GM21526 (cell line): ENCODE measurements around the gene CELF5.
"Not testable (repeated sequence)": the region's sequence is repeated elsewhere in the genome, so short reads cannot be mapped to it uniquely, and the experiment has no call there.

Experiments
- ATAC-seq: cut with Tn5 transposase; IDR thresholded peaks from one replicate; pipeline ENCODE4 v1.9.1; 2021; ENCODE audit warnings: moderate library complexity; ENCODE audit not compliant: unreplicated experiment, low FRiP score

Gene CELF5

DNA sequence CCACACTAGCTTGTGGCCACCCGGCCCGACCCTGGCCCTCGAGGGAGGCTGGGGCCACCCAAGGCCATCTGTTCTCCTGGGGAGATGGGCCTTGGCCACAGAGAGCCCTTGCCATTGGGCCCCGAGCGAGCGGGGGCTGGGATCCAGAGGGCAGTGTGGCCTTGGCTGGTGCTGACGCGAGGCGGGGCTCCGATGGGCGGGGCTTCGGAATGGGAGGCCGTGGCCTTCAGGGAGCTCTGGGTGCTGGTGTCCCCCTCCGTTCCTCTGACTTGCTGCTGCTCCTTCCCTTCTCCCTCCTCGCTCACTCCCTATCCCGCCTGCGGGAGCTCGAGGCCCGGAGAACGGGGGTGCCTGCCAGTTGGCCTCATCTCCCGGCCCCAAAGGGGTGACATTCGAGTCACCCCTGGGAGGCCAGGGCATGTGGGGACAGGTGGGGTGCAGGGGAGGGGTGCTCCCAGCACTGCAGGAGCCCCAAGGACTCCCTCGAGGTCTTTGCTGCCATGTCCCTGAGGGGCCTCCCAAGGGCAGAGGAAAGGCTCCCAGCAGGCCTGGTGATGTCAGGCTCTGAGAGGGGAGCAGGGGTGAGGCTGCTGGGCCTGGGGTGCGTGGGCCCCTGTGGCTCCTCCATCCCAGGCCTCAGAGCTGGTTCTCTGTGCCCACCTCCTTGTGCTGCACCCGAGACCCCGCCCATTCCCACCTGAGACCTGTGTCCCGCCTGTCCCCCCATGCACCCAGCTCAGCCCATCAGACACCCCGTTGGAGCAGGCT is 34.6 kb upstream of the CELF5 start:
- ATAC-seq, result no peak

DNA sequence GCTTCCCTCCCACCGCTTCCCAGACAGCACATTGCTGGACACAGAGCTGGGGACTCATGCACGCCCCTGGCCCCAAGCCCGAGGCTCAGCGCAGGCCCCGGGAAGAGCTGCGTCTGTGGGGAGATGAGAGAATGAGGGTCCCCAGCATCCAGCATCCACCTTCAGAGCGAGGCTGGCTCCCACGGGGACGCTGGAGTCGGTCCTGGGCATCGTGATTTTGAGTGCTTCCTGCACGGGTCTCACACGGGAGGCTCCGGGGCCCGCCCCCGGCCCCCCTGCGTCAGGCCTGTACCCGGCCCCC is 34.0 kb upstream of the CELF5 start:
- no peak for ATAC-seq

- no peak for ATAC-seq
Measured at GRCh38 chr19:3190921-3191805, 33.3 kb upstream of the CELF5 start.

DNA sequence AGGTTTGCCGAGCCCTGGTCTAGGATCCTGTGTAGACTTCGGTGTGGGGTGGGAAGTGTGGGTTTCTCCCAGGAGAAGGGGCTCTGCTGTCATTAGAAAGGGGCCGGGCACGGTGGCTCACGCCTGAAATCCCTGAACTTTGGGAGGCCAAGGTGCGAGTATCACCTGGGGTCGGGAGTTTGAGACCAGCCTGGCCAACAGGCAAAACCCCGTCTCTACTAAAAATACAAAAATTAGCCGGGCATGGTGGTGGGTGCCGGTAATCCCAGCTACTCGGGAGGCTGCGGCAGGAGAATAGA is 32.7 kb upstream of the CELF5 start:
- not testable (repeated sequence) for ATAC-seq

DNA sequence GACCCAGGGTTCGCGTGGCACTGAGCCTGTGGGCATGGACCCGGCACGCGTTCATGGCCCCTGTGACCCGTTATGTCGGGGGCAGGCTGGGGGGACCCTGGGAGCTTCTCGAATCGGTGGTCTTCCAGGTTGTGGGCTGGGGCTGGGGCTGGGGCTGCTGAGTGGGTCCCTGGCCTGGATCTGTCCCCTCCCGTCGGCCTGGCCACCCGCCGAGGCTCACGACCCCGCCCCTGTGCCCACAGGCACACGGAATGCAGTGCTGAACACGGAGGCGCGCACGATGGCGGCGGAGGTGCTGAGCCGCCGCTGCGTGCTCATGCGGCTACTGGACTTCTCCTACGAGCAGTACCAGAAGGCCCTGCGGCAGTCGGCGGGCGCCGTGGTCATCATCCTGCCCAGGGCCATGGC is 32.2 kb upstream of the CELF5 start:
- no peak for ATAC-seq

DNA sequence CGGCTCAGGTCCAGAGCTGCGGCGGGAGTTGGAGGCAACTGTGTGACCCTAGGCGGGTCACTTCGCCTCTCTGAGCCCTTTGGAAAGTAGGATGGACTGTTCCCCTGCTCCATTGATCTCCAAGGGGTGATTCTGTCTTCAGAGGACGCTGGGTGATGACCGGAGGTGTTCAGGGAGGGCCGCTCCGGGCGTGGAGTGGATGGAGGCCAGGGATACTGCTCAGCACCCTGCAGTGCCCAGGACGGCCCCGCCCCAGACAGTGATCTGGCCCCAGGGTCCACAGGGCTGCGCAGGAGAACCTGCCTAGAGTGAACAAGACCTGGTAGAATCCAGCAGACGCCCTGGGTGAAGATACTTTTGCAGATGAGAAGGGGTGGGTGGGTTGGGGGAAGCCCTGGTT is 31.8 kb upstream of the CELF5 start:
- ATAC-seq, result no peak

GRCh38 chr19:3193256-3194105 is 31.0 kb upstream of the CELF5 start:
- no peak for ATAC-seq

GRCh38 chr19:3194106-3195087 is 30.1 kb upstream of the CELF5 start:
- ATAC-seq, result no peak

GRCh38 chr19:3196064-3196932 is 28.2 kb upstream of the CELF5 start:
- ATAC-seq, result no peak

DNA sequence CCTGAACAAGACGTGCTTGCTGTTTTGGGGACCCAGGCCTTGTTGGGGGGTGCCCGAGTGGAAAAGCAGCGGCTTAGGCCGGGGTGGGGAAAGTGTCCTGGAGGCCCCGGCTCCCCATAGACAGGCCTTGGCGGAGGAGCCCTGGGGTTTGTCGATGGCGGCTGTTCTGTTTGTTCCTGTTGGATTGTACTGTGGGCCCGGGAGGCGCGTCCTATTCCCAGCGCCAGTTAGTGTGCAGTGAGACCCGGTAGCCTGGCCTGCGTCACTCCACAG is 27.6 kb upstream of the CELF5 start:
- no peak for ATAC-seq

DNA sequence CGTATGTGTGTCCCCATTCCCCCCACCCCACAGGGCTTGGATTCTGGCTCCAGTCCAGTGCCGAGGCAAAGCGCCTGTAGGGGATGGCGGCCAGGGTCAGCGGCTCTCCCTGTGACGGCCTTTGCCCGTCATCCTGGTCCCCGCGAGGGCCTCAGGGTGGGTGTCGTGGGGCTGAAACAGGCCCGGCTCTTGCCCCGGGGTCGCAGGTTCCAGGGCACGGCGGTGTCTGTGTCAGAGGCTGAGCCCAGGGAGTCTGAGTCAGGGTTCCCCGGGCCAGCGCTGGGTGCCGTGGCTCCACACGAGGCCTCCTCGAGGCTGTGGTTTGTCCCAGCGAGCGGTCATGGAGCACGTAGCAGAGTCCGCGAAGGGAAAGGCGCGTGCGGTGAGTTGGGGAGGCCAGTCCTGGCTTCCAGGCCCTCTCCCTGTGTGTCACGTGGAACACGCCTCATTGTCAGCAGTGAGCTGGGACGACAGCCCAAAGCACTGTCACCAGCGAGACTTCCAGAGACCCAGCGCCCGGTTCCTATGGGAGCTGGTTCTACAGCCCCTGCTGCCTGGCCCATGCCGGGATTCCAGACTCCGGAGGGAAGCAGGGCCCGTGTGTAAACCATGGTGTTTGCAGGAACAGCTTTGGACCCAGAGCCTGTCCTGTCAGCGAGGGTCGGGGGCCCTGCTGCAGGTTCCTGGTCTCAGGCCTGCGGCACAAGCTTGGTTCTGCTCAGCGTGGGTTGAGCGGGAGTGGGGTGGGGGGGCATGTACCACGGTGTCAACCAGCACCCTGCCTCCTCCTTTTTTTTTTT is 25.4 kb upstream of the CELF5 start:
- no peak for ATAC-seq

DNA sequence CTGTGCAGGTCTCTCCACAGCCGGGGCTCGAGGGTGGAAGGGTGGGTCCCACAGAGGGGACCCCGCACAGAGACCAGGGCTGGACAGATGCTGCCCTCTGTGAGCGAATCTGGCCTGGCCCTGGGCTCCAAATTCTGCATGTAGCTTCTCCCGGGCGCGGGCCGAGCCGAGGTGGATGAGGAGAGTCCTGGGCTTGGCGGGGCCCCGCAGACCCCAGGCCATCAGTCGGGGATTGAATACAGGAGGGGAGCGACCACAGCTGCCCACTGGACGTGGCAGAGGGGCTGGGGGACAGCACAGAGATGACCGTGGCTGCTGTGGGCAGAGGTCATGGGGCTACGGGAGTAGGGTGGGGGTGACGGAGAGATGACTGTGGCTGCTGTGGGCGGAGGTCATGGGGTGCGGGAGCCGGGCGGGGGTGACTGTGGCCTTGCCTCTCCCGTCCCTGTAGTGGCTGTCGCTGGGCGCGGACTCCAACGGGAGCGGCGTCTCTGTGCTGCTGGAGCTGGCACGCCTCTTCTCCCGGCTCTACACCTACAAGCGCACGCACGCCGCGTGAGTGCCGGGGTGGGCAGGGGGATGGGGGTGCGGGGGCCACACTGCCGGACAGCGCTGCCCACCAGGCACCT is 23.3 kb upstream of the CELF5 start:
- ATAC-seq, result no peak

- no peak for ATAC-seq
Measured at GRCh38 chr19:3201911-3202310, 22.6 kb upstream of the CELF5 start.

DNA sequence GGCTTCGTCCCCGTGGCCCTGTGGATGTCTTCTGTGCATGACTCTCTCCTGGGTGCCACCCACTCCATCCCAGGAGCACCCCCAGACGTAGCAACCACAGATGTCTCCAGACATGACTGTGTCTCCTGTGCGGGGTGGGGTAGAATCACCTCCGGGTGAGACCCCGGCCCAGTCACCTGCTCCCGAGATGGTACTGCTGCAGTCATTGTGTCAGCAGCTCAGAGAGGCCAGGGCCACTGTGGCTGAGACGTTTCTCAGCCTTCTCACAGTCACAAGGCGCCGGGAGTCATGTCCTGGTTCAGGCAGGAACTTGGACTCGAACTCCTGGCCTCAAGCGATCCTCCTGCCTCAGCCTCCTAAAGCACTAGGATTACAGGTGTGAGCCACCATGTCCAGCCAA is 22.1 kb upstream of the CELF5 start:
- no peak for ATAC-seq

DNA sequence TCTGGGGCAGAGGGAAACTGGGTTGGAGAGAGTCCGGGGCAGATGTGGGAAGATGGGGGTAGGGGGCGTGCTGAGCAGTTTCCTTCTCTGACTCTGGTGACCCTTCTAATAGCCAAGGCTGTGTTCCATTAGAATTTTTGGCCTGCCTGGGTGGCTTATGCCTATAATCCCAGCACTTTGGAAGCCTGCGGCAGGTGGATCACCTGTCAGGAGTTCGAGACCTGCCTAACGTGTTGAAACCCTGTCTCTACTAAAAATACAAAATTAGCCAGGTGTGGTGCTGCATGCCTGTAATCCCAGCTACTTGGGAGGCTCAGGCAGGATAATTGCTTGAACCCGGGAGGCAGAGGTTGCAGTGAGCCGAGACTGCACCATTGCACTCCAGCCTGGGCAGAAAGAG is 21.6 kb upstream of the CELF5 start:
- not testable (repeated sequence) for ATAC-seq

- no peak for ATAC-seq
Measured at GRCh38 chr19:3203805-3204645, 20.4 kb upstream of the CELF5 start.

GRCh38 chr19:3204646-3205275 is 19.7 kb upstream of the CELF5 start:
- no peak for ATAC-seq
